ENCODE data around the gene SLC12A1.

SLC12A1 gene

DNA sequence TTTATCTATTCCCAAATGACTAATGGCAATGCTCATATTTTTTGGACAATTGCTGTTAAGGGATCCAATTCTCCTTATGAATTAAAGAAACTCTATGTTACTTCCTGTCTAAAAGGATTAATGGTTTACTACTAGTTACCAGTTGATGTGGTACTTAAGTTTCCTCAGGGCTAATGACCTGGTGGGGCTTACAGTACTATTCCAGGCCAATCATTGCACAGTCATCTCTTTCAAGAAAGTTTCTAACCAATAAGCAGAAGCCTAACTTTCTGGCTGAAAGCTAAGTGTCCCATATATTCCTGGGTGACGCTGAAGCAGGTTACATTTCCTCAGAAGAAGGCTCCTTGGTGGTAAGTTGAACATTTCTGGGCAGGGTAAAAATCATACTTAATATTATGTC is at the start of gene SLC12A1:
SLC12A1 (plus strand) TSS at position 322 of the 400 bp plus-strand sequence. CDS start 1,418 bp downstream, outside the sequence.
- DNase-seq (ENCODE audit: low spot score), result no peak

DNA sequence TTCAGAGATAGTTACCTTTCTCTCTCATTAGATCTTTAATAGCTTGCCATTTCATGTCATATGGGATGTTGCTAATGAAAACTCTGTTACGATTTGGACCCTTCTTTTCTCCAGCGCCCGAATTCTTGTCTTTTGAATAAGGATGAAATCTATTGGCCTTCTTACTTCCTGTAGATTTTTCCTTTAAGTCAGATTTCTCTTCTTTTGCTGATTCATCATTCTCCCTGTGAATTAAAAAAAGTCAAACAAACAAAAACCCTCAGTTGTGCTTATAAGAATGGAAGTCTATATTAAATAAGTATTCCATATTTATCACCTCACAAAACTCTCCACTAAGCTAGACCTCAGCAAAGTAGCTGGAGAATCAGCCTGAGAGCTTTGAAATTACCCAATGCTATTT is 37.5 kb upstream of the SLC12A1 start:
- no peak for DNase-seq (ENCODE audit: low spot score)

DNA sequence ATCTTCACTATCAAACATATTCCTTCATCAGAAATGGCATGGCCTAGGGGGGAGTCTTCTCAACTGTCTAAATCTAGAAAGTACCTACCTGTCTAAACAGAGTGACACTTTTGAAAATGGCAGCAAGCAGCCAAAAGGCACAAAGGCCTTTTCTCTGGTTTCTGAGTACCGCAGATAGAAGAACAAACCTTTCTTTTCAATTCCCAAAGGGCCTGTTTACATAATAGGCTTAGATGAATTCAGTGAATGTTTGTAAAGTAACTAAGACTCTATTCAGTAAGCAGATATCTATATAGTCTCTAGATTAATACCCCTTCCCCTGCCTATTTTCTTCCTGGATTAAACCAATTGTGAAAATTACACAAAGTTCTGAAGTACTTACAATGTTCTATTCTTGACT is 35.1 kb upstream of the SLC12A1 start:
- no peak for DNase-seq (ENCODE audit: low spot score)

DNA sequence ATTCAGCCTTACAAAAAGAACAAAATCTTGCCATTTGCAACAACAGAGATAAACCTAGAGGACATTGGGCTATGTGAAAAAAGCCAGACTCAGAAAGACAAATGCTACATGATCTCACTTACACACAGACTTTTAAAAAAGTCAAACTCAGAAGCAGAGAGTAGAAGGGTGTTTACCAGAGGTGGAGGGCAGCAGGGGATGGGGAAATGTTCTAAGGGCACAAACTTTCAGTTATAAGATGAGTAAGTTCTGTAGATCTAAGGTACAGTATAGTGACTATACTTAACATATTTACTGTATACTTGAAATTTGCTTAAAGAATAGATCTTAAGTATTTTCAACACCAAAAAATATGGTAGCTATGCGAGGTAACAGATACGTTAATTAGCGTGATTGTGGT is 31.0 kb upstream of the SLC12A1 start:
- no peak for DNase-seq (ENCODE audit: low spot score)

DNA sequence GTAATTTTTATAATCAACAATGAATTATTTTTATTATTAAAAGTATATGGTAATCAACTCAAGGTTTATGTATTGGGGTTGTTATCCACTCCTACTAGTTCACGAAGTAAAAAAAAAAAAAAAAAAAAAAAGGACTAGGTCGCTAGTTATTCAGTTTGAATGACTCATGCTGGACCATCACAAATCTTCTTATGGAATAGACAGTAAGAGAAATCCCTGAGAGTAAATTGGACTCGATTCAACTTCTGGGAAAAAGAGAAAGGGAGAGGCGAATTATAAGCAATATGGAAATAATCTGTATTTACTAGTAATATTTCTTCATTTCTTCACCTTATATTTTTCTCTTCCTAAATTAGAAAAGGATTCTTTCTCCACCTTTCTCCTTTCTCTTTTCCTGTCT is 30.0 kb upstream of the SLC12A1 start:
- no peak for DNase-seq (ENCODE audit: low spot score)

DNA sequence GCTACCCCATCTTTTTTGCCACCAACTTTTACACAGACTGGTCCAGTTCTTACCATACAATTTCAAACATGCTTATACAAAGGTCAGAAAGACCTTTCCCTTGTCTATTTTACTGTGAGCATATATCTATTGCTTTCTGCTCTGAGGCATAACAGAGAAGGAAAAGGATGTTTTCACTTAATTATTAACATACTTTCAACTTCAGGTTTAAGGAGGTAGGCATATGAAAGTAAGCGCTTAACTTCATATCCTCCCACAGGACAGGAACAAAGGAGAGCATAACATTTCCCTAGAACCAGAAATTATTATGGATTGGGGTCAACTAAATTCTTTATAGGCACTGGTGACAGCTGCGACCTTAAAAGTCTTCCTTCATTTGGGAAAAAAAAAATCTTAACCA is 29.1 kb upstream of the SLC12A1 start:
- DNase-seq (ENCODE audit: low spot score), result no peak

DNA sequence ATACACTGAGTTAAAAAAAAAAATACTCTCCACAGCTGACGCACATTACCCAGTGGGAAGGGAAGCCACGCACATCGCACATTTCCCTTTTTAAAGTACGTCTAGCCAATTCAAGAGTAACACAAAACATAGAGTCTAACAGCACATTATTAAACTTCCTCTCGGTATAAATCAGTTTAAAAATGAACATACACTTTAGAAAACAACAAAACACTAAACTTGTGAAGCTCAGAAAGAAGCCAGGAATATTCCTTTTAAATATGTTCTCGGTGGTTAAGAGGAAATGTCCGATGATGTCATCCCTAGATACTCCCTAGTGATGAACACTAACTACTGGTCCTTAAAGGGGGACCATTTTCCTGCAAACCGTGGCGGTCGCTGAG is 28.7 kb upstream of the SLC12A1 start:
- DNase-seq (ENCODE audit: low spot score), result peak; percentile 12

DNA sequence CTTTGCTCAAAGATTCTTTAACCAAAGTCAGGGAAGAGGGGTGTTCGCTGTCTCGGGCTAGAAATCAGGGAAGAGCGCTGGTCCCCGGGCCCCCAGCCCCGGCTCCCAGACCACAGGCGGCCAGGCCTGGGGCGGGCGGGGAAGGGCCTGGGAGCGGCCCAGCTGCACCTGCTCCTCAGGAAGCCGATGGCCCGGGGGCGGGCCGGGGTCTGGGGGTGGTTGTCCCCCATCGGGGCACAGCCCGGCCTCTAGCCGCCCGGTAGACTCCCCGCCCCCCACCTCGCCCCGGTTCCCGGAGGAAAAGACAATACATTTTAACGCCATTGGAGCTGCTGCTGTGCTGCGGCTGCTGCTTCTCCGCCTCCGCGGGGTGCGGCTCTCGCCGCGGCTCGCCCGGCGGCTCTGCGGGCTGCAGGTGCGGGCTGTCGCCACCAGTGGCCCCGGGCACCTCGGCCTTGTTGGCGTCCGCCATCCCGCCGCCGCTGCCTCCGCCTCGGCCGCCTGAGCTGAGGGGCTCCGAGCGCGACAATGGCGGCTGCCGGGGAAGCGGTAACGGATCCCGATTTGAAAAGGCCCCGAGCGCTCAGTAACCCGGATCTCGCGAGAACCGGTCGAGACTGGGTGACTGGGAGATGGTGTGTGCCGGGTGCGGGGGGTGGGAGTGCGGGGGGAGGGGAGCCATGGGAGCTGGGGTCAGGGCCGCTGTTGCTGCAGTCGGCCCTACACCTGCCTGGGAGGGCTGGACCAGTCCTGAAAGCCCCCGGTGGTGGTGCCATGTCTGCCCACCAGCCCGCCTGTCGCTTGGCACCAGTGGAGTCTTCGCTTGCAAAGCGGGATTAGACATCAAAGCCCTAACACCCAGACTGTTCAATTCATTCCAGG is 28.1 kb upstream of the SLC12A1 start, which contains the start of gene MYEF2:
MYEF2 (minus strand) TSS at position 530 of the 882 bp plus-strand sequence; CDS start at position 472, 58 bp downstream.
- peak; percentile 62 for DNase-seq (ENCODE audit: low spot score)

DNA sequence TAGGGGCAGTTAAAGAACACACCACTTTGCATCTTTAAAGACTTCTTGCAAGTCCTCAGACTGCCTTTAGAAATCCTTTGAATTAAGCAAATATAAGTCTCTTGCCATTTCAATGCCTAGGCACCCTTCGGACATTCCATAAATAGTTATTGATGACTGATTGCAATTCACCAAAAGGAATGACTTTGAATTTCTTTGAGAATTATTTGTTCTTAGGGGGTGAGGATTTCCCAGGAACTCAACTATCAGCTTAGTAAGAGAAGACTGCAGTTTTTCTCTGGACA is 27.5 kb upstream of the SLC12A1 start:
- DNase-seq (ENCODE audit: low spot score), result no peak

DNA sequence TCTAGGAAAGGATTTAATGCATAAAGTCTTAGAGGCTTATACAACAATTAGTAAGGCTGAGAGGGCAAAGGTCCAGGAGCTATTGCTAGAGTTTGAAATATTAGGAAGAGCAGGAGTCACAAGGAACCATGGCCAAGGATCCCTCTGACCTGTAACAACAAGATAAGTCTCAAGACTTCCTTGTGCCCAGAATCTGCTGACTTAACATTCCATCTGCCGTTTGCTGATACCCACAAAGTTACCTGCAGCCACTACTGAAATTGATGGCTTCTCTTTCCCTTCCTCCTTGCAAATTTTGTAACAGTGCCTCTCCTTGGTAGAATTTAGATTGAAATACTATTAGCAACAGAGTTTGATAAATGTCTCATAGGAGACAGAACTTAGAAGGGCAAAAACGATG is 23.4 kb upstream of the SLC12A1 start:
- DNase-seq (ENCODE audit: low spot score), result no peak

DNA sequence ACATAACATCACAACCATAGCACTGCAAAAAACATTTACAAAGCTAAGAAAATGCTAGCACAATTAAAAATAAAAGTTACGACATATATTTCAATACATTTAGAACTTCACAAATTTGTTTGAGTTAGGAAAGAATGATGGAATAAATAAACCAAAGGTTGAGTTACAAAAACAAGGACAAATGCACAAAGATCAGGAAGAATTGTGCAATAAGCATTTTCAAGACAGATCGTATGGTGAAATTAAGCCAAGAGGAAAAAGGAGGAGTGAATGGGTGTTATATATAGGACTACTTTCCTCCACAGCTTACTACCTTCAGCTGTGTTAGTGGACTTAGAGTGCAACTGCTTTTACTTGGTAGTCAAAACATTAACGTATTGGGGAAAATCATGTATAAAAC is 20.6 kb upstream of the SLC12A1 start:
- no peak for DNase-seq (ENCODE audit: low spot score)

DNA sequence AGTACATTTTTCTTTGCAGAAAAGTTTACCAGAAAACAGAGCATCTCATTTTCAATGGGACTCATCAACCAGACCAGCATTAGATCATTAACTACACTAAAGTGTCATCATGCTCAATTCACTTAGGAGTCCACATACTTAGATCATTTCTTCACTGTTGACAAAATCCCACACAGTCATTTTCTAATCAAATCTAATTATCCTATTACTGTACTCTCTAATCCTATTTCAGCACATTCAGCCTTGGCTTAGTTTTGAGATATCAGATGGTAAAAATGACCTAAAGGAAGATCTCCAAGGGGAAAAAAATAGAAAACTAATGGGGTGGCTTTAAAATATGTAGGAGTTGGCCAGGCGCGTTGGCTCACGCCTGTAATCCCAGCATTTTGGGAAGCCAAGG is 19.8 kb upstream of the SLC12A1 start:
- DNase-seq (ENCODE audit: low spot score), result no peak

DNA sequence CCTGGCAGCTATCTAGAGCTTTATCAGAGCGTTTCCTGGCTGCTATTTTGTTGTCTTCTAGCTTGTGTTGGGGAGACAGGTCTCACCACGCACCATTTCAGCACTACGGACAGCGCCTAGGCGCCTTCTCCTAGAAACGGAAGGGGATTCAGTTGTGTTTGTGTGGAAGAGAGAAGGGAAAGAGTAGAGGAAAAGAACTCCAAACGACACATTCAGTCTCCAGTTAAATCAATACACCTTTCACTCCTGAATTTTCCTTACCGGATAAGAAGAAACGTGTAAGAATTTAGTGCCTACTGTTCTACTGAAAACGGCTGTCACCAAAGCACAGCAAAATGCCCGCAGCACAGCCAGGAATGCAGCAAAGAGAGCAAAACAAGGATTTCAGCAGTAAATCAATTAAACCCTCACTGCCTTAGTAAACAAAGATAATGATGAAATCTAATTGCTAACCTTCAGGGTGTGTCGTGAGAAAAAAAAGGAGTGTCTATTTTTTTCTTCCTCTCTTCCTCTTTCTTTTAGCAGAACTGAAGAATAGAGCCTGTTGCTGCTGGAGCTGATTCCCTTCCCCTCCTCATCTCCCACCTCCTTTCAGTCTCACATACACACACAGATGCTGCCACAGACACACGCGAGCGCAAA is 15.0 kb upstream of the SLC12A1 start:
- DNase-seq (ENCODE audit: low spot score), result peak; percentile 6

DNA sequence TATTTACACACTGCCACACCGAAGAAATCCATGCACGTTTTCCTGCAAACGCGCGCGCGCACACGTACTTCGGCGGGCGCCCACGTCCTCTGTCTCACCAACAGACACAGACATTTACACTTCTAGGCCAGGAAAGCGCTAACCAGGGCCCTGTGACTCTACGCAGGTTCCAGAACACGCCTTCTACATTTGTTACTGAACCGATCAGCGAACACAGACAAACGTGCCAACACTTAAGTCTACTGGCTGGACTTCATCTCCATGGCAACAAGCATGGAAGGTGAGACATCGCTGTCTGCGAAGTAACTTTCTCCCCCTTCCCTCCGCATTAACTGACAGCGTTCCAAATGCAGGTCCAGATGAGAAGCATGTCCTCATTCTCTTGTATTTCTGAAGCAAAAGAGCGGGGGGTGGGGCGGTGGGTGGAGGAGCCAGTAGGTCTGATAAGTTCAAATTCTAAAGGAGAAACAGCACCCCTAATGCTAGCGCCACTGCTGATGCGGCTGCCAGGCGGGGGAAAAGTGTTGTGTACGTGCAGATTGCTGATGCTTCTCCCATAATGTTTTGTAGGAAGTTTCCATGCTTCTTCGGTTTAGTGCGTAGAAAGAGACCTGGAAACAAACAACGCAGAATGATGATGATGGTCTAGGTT is 14.4 kb upstream of the SLC12A1 start, which contains the start of gene CTXN2:
CTXN2 (plus strand) TSS at position 92 of the 652 bp plus-strand sequence. CDS start 9,636 bp downstream, outside the sequence.
- DNase-seq (ENCODE audit: low spot score), result no peak

DNA sequence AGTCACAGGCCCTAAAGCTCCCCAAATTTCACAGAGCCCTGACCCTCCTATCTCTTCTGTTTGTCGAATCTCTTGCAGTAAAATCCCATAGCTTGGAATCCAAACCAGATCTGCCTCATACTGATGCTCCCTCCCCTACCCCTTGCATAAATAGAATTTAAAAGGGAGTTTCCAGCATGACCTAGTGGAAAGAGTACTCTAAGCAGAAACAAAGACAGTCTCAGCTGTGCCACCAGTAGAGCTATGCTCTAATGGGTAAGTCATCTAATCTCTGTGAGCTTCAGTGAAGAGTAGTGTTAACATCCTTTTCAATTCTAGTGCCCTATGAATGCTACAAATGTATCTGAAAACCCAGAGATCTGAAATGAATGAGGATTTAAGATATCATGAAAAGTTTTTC is 4.0 kb upstream of the SLC12A1 start:
- DNase-seq (ENCODE audit: low spot score), result no peak

DNA sequence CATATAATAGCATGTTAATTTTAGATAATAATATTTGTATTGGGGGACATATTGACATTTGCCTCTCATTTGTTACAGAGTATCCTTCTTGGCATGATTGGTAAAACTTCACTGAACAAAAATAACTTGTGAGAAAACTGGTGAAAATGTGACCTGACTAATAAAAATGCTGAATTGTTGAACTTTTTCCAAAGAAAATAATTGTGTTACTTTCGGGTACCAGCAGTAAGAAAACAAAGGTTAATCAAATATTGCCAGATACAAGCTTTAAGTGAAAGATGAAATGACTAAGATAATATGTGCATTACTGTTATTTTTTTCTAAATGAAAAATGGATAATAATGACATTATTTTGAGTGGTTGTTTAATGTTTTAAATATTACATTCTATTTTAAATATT is 15.2 kb downstream of the SLC12A1 start:
- DNase-seq (ENCODE audit: low spot score), result no peak

DNA sequence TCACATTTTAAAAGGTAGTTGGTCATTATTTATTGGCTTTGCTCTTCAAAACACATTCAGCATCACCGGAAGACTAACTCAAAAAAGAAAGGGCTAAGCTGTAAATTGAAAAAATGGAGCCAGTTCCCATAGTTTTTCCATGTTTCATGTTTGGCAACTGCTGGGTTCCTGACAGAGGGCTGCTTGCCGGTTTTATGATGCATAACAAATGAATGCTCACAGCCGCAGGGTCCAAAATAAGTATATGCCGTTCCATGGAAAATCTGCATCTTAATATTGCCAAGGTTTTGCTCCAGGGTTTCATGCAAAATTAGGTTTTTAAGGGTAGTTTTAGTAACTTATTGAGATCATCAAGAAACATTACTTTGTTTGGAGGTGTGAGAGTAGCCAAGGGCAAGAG is 15.8 kb downstream of the SLC12A1 start:
- no peak for DNase-seq (ENCODE audit: low spot score)

DNA sequence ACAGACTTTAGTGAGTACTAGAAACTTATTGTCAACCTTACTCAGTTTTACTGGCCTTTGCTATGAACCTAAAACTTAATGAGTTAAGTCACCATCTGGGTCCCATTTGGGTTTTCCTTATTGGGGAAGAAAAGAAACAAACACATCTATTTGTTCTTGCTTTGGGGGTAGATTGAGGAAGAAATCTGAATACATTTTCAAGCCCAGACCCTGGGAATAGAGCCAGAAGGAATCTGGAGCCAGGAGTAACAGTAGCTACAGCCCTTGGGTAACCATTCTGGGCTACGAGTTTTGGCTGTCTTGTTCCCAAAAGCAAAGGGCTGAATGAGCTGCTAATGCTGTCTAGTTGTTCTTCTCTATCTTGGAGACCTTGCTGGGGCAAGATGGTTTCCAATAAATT is 16.5 kb downstream of the SLC12A1 start:
- no peak for DNase-seq (ENCODE audit: low spot score)

DNA sequence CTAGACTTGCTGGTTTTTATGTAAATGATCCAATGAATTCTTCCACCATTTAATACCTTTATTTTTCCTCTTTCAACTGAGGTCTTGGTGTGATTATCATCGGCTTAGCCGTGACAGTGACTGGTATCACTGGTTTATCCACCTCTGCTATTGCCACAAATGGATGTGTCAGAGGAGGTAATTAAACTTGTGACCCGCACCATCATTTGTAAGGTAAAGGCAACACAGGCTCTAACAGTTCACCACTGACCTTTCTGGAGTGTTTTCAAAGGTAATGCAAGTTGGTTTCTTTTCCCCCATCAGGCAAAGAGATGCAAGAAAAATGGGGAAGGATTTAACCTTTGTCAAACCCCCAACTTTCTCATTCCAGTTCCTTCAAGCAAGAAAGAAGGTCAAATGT is 19.7 kb downstream of the SLC12A1 start:
- no peak for DNase-seq (ENCODE audit: low spot score)

DNA sequence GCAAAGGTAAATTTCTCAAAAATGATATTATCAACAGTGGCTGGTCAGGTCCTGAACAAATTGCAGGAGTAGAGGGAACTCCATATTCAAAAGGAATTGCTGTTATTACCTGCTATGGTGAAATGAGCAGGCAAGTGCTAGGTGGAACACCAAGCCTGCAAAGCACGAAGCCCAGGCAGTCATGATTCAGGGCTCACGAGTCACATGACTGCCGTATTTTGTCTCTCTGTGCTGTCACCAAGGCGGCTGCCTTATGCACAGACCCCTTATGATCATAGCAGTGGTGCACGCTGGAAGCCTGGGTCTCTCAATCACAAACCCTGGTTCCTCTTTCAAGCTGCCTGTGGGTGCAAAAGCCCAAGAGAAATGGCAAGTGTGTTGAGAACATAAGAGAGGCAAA is 24.4 kb downstream of the SLC12A1 start:
- no peak for DNase-seq (ENCODE audit: low spot score)

DNA sequence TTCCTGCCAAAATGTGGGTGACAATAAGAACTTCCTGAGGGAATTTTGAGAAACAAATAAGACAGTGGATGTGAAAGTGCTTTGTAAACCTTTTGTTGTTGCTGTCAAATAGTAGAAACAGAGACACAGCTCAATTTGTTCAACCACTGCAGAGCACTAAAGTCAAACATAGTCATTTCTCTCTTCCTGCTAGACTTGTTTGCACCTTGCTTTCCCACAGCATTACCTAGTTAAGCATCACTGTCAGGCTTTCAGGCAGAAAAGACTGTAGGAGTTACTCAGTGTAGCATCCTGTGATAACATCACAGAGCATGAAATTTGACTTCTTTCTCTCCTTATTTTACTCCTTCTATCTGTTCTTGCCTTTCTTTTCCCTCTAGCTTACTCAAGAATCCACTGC is 27.1 kb downstream of the SLC12A1 start:
- no peak for DNase-seq (ENCODE audit: low spot score)

DNA sequence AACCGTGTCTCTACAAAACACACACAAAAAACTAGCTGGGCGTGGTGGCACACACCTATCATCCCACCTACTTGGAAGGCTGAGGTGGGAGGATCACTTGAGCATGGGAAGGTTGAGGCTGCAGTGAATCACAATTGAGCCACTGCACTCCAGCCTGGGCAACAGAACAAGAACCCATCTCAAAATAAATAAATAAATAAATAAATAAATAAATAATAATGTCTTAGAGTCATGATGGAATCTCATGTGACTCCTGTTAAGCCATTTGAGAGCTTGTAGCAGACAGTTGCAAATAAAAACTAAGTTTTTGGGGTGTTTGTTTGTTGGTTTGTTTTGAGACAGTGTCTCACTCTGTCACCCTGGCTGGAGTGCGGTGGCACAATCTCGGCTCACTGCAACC is 33.2 kb downstream of the SLC12A1 start:
- DNase-seq (ENCODE audit: low spot score), result no peak

DNA sequence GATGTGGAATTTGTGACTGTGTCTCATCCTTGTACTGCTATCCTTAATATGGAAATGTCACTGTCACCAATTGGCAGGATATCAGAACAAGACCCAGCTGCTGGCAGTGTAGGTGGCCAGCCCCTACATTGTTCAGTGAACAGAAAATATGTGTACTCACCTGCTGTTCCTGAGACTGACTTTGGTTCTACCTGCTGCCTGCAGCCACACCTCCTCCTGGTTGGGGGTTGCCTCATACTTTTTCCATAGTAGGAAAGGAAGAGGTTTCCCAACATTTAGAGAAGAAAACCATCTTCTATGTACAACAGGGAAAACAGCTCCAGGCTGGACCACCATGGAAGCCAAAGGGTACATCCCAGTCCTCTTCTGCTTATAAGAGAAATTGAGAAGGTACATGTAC is 35.9 kb downstream of the SLC12A1 start:
- DNase-seq (ENCODE audit: low spot score), result no peak

Measured in CD4-positive, alpha-beta T cell treated with Interleukin-15 for 4 hours (primary cell).